ENCODE results near the gene DOCK8.

Gene DOCK8

DNA sequence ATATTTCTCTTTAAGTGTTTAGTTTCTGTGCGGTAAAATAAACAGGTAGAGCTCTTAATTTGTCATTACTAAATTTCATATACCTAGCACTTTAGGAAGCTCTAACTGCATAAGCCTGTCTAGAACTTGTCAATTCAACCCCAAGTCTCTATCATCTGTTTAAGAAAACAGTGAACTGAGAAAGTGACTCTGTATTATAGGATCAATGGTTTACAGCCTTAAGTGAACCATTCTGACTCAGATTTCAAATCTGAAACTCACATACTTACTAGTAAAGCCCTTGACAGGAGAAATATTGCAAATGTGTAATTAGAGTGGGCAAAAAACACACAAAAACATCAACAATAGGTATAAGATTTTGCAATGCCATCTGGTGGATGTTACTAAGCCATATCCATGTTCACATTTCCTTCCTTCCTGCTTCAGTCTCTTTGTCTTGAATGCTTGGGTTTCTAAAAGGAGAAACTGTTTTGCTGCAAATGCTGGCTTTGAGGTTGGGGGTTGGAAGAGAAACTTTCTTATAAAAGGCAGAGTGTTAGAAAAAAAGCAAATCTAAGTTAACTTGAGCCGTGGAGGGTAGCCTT lies 101.8 kb downstream of the DOCK8 start:
- no peak for DNase-seq

DNA sequence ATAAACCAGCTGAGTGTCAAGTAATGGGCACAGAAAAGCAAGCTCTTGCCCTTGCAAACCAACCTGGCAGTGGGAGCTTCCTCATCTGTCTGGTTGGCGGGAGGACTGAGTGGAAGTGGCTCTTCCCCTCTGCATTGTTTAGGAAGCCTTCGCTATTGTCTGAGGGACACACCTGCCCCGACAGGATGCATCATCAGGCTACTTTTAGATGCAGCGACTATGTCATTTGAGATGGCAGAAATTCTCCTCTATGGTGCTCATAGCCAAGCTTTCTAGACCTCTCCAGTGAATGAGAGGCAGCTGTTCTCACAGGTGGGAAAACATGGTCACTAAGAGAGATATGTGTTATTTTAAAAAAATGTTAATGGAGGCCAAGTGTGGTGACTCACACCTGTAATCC lies 104.0 kb downstream of the DOCK8 start:
- no peak for DNase-seq

DNA sequence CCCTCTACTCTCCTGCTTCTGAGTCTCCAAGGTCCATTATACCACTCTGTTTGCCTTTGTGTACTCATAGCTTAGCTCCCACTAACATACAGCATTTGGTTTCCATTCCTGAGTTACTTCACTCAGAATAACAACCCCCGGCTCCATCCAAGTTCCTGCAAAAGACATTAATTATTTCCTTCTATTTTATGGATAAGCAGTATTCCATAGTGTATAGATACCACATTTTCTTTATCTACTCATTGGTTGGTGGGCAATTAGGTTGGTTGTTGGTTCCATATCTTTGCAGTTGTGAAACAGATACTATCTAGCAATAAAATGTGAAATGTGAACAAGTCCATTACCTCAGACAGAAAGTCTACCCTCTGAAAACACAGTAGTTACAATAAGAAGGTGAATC lies 110.3 kb downstream of the DOCK8 start:
- DNase-seq, result no peak

DNA sequence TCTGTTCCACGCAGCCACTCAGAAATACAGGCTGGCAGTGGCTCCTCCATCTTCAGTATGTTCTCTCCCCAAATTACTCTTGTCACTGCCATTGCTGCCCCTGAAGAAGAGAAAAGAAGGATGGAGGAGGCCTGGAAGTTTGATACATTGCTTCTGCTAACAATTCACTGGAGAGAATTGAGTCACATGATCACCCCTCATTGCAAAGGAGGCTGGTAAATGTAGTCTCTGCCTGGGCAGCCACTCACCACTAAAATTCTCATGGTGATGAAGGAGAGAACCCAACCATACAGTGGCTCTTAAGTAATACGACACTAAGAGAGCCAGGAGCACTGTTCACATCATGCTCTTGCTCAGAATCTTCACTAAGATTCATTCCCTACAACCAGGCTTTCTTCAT lies 112.0 kb downstream of the DOCK8 start:
- DNase-seq, result no peak

DNA sequence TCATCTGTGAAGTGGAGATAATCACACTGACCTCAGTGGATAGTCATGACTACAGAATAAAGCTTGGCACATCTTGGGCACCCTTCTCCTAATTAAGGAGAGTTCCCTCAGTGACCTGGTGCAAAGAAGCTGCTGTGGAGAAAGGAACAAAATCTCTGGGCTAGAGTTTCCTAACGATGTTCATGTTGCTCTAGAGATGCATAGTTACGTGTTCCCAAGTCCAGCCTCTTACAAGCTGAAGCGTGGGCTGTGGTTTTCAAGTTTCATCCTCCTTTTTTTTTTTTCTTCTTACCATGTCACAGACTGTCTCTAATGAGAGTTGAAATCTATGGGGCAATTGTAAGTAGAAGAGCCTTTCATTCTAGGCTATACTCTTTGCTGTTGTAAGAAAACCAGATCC lies 113.8 kb downstream of the DOCK8 start:
- DNase-seq, result no peak

DNA sequence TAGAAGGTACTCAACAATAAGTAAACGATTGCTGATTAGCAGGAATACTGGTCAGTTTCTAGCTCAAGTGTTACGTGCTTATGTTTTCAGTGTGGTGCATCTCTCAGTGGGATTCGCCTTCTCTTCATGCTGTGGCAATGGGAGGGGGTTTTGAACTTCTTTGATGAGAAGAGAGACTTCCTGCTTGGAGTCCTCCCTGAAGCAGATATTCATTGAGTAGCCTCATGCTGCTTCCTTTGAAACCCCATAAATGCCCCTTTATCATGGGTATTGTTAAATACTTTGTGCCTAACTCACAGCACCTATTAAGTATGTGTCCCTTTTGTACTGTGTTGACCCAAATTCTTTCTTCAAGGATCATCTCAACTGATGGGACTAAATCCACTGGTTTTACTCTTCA lies 116.5 kb downstream of the DOCK8 start:
- no peak for DNase-seq

DNA sequence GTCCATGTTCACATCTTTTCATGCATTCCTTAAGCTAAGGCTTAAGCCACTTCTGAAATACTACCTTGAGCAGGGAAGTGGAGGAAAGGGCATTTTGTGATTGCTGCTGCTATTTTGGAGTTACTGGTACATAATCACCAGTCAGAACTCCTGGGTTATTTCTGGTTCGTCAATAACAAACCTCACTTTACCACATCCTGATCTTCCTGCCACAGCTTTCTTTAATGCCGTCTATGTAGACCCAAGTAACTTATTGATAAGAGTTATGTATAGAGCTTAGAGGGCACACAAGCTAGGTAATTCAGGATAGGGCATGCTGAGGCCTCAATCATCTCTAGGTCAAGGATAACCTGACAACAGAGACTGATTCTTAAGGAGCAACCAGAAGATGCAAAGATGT lies 120.7 kb downstream of the DOCK8 start:
- no peak for DNase-seq

DNA sequence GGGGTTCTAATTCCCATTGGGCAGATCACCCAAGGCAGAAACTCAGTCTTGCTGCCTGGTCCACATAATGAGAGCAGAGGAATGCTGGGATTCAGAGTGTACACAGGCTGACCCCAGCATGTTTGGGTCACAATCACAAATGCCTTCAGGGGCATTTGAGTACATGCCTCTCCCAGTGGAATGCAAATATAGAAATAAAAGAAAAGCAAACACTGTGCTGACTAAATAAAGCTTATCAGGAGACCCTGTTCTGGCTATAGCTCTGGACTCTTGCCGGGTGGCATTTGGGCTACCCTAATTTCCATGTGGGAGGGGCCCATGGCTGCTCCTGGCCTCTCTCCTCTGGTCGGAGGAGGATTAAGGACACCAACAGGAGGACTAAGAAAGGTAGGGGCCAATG lies 121.4 kb downstream of the DOCK8 start:
- no peak for DNase-seq

DNA sequence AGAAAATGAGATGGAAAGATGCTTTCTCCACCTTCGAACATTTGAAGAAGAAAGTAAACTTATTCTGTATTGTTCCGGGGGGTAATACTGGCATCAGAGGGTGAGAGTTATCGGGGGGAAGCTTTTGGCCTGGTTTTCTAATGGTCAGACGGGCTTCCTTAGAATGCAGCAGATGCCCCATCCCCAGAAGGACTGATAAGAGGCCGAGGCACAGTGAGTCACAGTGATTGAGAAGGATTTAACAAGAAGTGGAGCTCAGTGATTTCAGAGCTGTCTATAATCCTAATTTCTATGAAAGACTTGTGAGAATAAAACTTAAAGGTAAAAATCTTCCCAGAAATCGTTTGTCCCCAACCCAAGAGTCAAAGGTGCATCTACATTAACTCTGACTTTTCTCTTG lies 123.9 kb downstream of the DOCK8 start:
- no peak for DNase-seq

DNA sequence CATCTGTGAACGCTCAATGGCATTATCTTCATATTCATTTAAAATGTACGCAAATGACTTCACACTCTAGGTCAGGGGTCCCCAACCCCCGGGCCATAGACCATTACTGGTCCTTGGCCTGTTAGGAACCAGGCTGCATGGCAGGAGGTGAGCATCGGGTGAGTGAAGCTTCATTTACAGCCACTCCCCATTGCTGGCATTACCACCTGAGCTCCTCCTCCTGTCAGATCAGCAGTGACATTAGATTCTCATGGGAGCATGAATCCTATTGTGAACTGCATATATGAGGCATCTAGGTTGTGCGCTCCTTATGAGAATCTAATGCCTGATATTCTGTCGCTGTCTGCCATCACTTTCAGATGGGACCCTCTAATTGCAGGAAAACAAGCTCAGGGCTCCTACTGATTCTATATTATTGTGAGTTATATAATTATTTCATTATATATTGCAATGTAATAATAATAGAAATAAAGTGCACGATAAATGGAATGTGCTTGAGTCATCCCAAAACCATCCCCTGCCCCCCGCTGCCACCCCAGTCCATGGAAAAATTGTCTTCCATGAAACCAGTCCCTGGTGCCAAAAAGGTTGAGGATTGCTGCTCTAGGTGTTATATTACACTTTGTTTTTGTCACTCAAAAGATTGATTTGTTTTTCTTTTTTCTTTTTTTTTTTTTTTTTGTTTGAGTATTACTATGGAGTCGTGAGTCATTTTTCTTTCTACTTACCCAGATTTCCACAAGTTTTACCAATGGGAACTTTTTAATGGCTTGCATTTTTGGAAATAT lies 127.2 kb downstream of the DOCK8 start:
- DNase-seq, result no peak

DNA sequence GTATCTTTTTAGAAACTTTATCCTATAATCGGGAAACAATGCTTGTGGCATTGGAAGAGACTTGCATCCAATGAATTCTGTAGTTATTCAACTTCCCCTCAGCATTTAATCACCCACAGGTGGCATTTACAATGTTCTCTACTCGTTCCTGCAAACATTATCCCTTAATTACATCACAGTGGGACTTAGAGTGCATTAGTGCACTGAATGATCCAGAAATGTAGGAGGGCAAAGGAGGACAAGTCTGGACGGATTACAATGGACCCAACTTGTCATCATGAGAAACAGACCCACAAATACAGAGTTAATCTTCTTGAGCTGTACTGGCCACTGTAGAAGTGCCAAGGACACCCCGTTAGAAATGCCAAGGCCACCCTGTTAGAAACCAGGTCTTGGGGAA lies 129.1 kb downstream of the DOCK8 start:
- no peak for DNase-seq

DNA sequence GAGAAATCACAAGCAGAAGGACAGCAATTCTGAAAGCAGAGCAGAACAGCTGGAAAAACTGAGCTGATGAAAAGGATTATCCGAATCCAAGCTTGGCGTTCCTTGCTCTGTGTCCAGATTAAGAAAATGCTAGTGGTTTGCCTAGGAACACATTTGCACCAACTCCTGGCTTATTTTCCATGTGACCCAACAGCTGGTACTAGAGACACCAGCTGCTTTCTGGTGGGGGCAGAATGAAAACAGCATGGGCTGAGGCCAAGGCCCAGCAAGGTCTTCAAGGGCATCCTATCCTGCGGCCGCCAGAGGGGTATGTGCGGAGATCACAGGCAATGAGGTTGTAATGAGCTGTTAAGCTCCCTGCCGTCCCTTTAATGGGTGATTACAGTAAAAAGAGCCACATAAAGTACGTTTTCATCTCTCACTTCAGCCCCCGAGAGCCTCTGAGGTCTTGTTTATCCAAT lies 131.5 kb downstream of the DOCK8 start:
- DNase-seq, result no peak

DNA sequence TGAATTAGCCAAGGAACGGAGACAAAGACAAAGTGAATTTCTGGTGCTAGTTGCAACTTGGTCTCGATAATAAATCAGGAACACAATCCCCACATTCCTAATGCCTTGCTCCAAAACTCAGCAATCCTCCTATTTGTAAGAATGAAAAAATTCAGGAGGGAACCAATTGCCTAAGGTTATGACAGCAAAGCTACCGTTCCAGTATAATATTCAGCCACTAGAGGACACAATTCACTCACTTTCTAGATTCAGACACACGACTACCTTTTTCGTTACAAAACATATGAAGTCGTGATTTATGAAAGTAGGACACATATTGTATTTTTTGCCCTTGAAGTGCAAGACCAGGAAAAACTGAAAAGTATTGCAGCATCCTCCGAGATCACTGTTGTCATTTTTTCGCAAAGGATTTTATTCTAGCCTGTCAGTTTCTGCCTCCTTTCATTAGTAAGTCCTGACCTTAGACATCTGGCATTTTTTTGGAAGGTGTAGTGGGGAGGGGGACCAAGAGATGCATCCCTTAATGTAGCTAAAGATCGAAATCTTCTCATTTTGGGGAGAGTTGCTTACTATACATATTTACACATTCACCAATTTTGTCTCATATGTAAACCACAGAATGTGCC lies 133.1 kb downstream of the DOCK8 start:
- no peak for DNase-seq

DNA sequence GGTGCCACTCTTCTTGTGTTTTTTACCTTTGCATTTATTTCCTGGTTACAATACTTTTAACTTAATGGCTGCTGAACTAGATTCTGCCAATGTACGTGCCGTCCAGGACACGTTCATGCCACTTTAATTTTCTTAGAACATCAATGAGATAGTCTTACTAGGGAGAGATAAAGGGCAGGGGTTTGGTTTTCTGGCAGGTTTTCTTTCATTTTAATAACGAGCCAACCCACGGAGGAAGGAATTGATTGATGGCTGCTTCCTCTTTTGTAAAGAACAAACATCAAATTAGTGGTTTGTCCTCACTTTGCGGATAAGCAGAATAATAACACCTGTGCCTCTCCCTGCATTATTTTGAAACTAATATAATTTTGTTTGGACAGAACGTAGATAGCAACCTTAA lies 135.7 kb downstream of the DOCK8 start:
- DNase-seq, result no peak

DNA sequence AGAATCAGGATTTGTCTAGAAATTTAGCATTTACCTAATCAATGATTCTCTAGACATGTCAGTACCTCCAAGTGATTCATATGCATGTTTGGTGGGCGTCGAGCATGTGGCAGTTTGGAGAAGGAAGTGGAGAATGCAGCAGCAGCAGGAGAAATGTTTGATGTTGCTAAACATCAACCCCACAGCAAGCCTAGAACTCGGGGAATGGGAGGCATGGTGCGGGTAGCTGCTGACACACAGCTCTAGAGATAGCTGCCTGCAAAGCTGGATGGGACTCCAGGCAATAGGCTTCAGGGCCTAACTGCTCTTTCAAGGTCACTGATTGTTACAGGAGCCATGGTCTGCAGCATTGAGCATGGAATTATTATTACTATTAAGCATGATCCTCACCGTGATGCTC lies 137.3 kb downstream of the DOCK8 start:
- DNase-seq, result no peak

DNA sequence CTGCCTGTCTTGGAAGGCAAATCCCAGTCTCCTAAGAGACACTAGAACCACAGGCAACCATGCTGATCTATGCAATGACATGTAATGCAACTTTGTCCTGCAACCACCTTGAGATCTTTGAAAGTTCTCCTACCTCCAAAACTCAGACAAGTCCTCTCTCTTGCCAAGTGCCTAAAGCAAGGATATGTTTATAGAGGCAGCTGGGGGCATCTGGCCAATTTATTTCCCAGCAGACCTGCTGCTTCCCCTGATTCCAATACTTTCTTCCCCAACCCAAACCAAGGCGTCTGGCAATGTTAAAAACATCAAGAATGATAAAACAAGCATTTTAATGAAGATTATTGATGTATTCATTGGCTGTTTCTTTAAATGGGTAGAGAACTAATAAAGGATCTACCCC lies 138.4 kb downstream of the DOCK8 start:
- DNase-seq, result no peak

DNA sequence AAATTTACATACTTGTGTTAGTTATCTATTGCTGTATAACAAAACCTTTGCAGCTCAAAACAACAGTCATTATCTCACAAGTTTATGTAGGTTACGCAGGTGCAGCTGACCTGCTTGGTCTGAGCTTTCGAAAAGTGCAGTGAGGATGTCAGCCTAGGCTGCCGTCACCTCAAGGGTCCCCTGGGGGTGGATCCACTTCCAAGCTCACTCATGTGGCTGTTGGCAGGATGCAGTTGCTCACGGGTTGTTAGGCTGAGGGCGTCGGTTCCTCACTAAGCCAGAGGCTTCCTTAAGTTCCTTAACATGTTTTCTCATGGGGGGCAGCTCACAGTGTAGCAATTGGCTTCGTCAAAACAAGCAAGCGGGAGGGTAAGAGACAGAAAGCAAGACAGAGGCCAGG lies 139.8 kb downstream of the DOCK8 start:
- DNase-seq, result no peak

DNA sequence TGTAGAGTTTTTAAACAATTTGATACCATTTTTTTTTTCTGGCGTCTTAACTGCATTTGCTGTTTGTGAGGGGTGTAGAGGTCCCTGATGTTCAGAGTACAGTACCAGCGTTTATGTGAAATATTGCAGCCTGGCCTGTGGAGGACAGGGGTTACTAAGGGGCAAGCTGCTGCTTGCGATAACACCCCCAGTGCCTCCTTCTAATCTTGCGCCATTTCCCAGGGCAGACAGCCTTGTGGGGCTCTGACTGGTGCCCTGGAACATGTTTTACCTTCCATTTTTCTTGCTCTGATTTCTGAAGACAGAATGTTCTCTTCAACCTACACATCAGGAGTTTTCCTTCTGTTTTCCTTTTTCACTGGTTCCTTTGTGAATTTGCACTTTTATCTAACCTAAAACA lies 142.9 kb downstream of the DOCK8 start:
- DNase-seq, result no peak

DNA sequence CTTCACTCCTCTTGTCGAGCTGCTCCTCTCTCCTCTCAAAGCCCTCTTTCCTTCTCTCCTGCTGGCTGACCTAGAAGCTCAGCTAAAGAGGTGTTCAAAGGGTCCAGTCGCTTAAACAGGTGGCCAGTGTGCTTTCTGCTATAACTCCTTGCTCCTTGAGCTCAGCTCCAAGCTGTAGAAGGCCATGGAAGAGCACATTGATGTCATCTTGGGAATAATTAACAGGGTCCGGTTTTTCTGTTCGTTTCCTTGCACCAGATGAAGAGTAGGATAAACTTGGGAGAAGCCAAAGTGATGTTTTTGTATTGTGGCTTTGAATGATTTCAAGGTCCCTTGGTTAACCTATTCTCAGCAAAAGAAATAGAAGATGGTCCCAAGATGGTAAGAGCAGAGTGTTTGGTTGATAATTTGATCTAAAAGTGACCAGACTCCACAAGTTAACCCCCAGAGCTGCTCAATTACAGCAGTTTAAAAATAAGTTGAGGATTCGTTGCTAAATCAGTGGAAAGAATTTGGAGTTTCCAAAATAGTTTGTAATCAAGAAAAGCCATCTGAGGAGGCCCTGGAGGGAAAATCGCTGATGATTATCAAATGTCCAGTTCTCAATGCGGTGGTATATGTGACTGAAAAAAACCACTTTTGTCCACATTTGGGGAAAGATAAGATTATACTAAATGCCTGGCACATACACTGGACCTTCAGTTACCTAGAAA lies 148.1 kb downstream of the DOCK8 start:
- DNase-seq, result no peak

DNA sequence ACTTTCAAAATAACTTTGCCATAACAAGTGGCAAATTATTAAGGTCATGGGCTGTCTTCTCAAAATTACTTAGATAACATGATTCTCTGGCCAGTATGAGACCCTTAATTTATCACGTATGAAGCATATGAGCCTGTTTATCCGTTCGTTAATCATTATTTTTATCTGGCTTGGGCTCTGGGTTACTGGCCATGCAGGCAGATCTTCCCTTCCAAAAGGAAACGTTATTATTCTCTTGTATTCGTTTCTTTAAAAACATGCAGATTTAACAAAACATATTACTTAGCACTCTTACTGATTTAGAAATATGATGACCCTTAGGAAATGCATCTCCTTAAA lies 148.6 kb downstream of the DOCK8 start:
- no peak for DNase-seq

DNA sequence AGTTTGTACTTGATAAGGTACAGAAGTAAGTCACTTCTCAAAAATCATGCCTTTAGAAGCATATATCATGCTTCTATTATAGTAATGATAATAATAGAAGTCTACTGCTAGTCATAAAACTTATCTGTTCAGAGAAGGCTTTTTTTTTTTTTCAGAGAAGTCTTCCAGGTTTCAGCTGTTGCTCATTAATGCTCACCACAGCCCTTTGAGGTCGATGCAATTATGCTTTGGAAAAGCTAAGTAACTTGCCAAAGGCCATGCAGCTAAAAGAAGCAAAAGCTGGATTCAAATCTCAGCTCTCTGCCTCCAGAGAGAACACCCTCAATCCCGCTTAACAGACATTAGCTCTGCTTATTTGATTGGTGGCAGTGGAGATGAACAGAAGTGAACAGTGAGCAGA lies 150.8 kb downstream of the DOCK8 start:
- no peak for DNase-seq

DNA sequence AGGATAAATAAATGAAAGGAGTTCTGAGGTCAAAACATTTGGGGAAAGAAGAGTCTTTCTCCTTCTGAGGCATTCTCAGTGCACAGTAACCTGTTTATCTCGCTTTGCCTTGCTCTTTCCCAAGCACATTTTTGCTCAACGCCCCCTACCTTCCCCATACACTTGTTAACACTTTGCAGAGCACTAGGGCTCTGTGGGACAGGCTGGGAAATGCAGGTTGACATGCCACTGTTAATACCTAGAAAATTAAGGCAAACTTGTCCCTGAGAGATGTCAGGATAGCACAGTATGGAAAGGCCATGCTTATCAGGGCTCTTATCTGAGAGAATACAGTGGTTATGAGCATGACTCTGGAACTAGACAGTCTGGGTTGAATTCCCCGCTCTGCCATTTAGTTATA lies 152.0 kb downstream of the DOCK8 start:
- DNase-seq, result no peak

DNA sequence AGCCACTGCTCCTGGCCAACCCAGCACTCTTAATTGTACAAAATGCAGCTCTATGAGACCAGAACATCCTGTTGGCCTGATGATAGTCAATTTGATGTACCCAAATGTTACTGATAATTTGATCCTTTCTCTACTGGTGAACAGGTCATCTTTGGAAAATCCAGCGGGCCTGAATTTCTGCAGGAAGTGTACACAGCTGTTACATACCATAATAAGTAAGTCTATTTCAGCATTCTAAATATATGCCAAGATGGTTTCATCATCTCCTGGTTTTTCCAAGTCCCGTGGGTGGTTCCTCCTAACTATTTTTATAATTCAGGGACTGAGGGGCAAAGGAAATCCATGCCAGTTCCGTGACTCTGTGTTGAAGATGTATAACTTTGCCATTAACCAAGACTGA lies 155.4 kb downstream of the DOCK8 start:
- no peak for DNase-seq

DNA sequence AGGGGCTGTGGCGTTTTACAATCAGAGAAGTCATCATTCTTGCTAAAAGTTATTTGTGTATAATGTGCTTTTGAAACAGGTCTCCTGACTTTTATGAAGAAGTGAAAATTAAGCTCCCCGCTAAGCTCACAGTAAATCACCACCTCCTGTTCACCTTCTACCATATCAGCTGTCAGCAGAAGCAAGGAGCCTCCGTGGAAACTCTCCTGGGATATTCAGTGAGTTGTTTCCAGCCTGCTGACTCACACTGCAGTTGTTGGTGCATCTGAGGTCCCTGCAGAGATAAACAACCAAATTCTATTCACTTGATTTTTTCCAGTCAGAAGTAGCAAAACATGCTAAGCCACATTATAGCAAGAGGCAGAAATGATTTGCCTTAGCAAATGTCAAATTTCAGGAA lies 156.7 kb downstream of the DOCK8 start:
- DNase-seq, result no peak
